SK-N-MC (cell line): ENCODE data around the gene CENPU.

Source experiments
- EZH2 ChIP-seq: fragments of 200-600 bp; sonication (generic); IDR thresholded peaks from one replicate; pipeline ENCODE4 v1.6.1; 2017; ENCODE audit warnings: antibody characterized with exemption
- FOXP2 ChIP-seq: optimal IDR thresholded peaks from 2 replicates; pipeline ENCODE3; 2011; ENCODE audit warnings: mild to moderate bottlenecking, moderate library complexity; ENCODE audit not compliant: insufficient read depth; ENCODE audit errors: extremely low read length, control extremely low read depth
- POLR2AphosphoS5 ChIP-seq: IDR thresholded peaks from 2 replicates; pipeline ENCODE4 v1.6.1; 2012; ENCODE audit warnings: mild to moderate bottlenecking, low read depth, low read length, borderline replicate concordance

GRCh38 chr4:184732126-184732525, 1.8 kb downstream of the CENPU start:
- no peak for TF ChIP-seq EZH2
- no peak for TF ChIP-seq FOXP2
- TF ChIP-seq POLR2AphosphoS5: no peak
